Measurements from ENCODE around the gene SLC7A7. TPM values are rescaled to one million over a fixed set of nuclear protein-coding genes. Genes with fewer than 3 reads are reported as not detected.

SLC7A7 gene
- total RNA-seq, 1 experiment from 2014 or later, result 3.1 TPM

DNA sequence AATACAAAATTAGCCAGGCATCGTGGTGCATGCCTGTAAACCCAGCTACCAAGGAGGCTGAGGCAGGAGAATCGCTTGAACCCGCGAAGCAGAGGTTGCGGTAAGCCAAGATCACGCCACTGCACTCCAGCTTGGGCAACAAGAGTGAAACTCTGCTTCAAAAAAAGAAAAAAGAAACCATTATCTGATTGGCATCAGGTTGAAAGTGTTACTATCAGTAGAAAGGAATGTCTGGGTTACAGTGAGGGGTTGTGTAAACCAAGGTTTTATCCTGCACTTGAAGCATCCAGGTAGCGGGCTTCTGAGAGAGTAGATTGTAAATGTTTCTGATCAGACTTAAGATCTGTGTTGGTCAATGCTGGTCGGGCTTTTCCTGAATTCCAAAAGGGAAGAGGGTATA lies 62.8 kb downstream of the SLC7A7 start:
- H3K27me3 ChIP-seq (ENCODE audit: insufficient read depth, low read length), result no peaks in the 10 kb centered on the region
- H4K91ac ChIP-seq (ENCODE audit: insufficient read length, low read depth, low read length), result no peak overlapping the region
- no peak overlapping the region for H3K4me2 ChIP-seq (ENCODE audit: insufficient read depth, insufficient read length, low read length)
- H2BK5ac ChIP-seq (ENCODE audit: insufficient read length, low read length), result no peak overlapping the region
- H4K20me1 ChIP-seq (ENCODE audit: control insufficient read depth, insufficient read depth, insufficient read length), result no peaks in the 10 kb centered on the region
- H2BK15ac ChIP-seq (ENCODE audit: low read depth, low read length), result no peak overlapping the region
- H3K23ac ChIP-seq (ENCODE audit: insufficient read length, low read depth, low read length), result no peak overlapping the region
- no peak overlapping the region for H2AFZ ChIP-seq (ENCODE audit: low read length)
- no peak overlapping the region for H3K18ac ChIP-seq (ENCODE audit: insufficient read length, low read depth, low read length)
- H2AK5ac ChIP-seq (ENCODE audit: insufficient read length, low read length), result no peak overlapping the region
- no peak overlapping the region for H3K27ac Mint-ChIP-seq
- H2BK12ac ChIP-seq (ENCODE audit: insufficient read length, low read depth, low read length), result no peak overlapping the region
- H3K14ac ChIP-seq (ENCODE audit: insufficient read depth, low read length), result no peak overlapping the region
- DNase-seq, result no peak
- H2BK120ac ChIP-seq (ENCODE audit: low read depth, low read length, poor library complexity, severe bottlenecking), result no peak overlapping the region
- H3K4me3 Mint-ChIP-seq, result no peak overlapping the region
- no peak overlapping the region for H3K27ac ChIP-seq (ENCODE audit: insufficient read length, low read depth, low read length)
- H3K79me2 ChIP-seq (ENCODE audit: insufficient read depth, low read length), result no peaks in the 10 kb centered on the region
- H3K4ac ChIP-seq (ENCODE audit: low read depth, low read length), result no peak overlapping the region
- no peak overlapping the region for H2BK20ac ChIP-seq (ENCODE audit: low read depth, low read length, poor library complexity, severe bottlenecking)
- no CpG with 5 or more reads among the region's 8 CpGs for WGBS (ENCODE audit: extremely low coverage, insufficient read length, low lambda C conversion rate)
- no peaks in the 10 kb centered on the region for H3K9me3 ChIP-seq (ENCODE audit: control insufficient read depth, low read depth, low read length)
- no peak overlapping the region for H4K8ac ChIP-seq (replicated peaks; ENCODE audit: insufficient read length, low read depth, low read length)
- H3K27me3 Mint-ChIP-seq (ENCODE audit: low read depth), result peaks cover 1% of the 10 kb centered on the region; the same call in 1 of the 2 replicates
- no peak overlapping the region for H3T11ph ChIP-seq (ENCODE audit: low read length)
- no peaks in the 10 kb centered on the region for H3K79me1 ChIP-seq (ENCODE audit: insufficient read depth, low read depth, low read length, poor library complexity, severe bottlenecking)
- no peaks in the 10 kb centered on the region for H3K9me3 Mint-ChIP-seq
- TF ChIP-seq, protein P1, sequence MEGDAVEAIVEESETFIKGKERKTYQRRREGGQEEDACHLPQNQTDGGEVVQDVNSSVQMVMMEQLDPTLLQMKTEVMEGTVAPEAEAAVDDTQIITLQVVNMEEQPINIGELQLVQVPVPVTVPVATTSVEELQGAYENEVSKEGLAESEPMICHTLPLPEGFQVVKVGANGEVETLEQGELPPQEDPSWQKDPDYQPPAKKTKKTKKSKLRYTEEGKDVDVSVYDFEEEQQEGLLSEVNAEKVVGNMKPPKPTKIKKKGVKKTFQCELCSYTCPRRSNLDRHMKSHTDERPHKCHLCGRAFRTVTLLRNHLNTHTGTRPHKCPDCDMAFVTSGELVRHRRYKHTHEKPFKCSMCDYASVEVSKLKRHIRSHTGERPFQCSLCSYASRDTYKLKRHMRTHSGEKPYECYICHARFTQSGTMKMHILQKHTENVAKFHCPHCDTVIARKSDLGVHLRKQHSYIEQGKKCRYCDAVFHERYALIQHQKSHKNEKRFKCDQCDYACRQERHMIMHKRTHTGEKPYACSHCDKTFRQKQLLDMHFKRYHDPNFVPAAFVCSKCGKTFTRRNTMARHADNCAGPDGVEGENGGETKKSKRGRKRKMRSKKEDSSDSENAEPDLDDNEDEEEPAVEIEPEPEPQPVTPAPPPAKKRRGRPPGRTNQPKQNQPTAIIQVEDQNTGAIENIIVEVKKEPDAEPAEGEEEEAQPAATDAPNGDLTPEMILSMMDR (conservative IDR thresholded peaks at IDR 0.05), result no peak
- no peaks in the 10 kb centered on the region for H3K4me1 ChIP-seq (ENCODE audit: insufficient read depth, low read length)
- no peak overlapping the region for H3K56ac ChIP-seq (ENCODE audit: insufficient read length, low read depth, low read length)
- no peaks in the 10 kb centered on the region for H3K23me2 ChIP-seq (ENCODE audit: insufficient read length, low read depth, low read length, poor library complexity, severe bottlenecking)
- H4K5ac ChIP-seq (ENCODE audit: insufficient read length, low read depth, low read length), result no peak overlapping the region
- peaks cover 7 to 9% of the 10 kb centered on the region in 2 experiments for H3K4me1 Mint-ChIP-seq
- H3K9ac ChIP-seq (ENCODE audit: extremely low read depth, insufficient read length, low read length), result no peak overlapping the region
- H3K36me3 Mint-ChIP-seq (ENCODE audit: insufficient read depth in 1 of 3, low read depth in 3 of 3), result no peaks in the 10 kb centered on the region

Measured in H9 (cell line).